Measurements from ENCODE around the gene FHOD3. TPM values are rescaled to one million over a fixed set of nuclear protein-coding genes. Genes with fewer than 3 reads are reported as not detected.

The FHOD3 gene
- polyA plus RNA-seq, 3 donors = 0.89 to 7.6 (median 2.9) TPM

DNA sequence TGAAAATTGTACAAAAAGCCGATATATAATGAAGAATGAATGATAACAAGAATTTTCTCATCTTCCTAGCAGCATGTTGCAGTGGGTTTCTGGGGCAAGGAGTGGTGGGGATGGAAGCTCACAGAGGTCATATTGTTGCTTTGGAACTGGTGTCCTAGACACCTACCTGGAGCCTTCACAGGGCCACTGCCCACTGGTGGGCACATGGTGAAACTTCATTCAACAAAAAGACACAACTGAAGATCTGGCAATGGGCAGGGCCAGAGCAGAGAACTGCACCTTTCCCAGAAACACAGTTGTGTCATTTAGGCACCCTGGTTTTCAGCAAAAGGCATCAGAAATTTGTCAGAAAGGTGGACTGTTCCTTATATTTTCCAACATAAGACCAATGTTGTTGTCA, 115.3 kb downstream of the FHOD3 start:
- WGBS, 3 donors = 87 to 95% (median 87%) methylated on average over 1 of the region's 1 CpG
- H3K27ac ChIP-seq (ENCODE audit: low read depth, low read length) = no peak overlapping the region

DNA sequence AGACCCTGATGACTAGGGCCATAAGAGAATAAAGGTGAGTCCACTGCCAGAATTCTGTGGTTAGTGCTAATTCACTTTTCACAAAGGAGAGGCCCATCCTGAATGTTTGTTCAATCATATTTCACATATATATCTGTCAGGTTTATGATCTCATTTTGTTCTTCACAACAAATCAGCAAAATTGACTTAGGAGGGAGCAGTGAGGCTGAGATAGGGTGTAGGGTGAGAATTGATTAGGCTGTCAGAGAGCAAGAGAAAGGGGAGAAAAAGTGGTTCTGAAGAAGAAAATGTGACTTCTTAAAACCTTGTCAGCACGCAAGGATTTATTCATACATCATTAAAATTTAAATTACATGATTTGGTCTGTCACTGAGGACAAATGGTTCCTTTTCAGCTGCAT, 117.7 kb downstream of the FHOD3 start:
- WGBS, 3 donors = 82 to 93% (median 87%) methylated on average over 1 of the region's 1 CpG
- no peak overlapping the region for H3K27ac ChIP-seq (ENCODE audit: low read depth, low read length)

DNA sequence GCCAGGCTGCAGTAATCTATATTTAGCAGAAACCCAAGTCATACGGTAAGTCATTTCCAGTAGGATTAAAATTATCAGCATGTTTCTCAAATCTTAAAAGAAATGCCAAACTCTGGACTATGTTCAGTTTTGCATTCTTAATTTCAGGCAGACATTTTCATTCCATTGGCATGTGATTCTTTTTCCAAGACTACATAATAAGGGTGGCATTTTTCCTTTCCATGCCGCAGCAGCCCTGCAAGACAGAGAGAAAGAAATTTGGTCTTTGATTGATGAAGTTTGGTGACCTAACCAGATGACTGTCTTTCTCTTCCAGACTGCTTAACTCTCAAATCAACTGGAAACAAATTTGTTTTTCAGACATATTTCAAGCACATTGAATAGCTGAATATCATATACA, 118.1 kb downstream of the FHOD3 start:
- WGBS, 3 donors = 68 to 76% (median 69%) methylated on average over 2 of the region's 2 CpGs
- no peak overlapping the region for H3K27ac ChIP-seq (ENCODE audit: low read depth, low read length)

DNA sequence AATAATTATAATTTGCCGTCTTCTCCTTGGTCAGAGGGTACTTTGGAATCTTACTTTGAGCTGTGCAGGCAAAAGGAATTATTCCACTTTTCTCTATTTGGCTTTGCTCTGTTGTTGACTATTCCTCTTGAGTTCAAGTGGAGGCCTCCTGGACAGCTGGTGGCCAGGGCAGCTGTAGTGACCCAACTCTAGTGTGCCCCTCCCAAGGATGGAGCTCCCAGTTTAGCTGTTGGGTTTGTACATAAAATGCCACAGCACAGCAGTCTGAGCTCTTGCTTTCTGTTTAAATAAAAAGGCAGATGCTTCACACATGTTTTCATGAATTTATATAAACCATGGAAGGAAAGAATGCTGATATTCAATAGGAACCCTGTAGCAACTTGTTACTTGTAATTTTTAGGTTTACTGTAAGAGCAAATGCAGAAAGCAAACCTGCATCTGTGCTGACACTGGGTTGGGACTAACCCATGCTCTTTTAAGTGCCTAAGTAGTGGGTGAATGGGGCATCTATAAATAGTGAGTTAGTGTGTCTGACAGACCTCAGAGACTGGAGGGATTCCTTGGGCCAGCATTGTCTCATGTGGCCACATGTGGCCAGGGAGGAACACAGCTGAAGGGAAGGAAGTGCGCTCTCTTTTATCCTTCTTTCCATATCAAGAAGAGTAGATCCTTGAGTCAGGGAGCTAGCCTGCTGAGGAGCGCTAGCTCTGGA, 121.8 kb downstream of the FHOD3 start:
- no peak overlapping the region for H3K27ac ChIP-seq (ENCODE audit: low read depth, low read length)
- 85 to 88% (median 88%) methylated on average over 3 of the region's 3 CpGs for WGBS, 3 donors

DNA sequence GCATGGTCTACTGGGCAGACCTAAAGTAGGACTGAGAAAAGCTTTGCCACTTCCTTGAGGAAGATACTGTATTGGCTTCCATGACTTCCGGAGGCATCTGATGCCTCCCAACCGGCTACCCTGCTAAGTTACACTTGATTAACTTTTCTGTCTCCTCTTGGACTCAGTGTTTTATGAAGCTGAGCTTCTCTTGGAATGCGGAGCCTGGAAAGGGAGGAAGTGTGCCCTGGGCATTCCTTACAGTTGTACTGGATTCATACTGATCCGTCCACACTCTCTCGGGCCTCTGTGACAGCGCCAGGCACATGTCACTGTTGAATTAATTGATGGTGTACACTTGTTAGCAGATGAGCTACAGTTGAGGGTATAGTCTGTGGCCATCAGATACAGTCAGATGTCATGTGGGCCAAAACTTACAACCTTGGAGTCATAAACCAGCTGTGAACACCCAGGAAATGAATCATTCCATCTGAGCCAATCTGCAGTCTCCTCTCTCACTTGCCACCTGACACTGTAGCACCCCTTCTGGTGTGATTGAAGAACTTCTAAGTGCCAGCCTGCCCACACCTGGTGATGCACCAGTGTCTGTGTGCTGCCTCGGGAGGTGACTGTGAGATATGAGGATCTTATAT, 122.5 kb downstream of the FHOD3 start:
- no peak overlapping the region for H3K27ac ChIP-seq (ENCODE audit: low read depth, low read length)
- WGBS, 3 donors = 87 to 91% (median 90%) methylated on average over 7 of the region's 7 CpGs

DNA sequence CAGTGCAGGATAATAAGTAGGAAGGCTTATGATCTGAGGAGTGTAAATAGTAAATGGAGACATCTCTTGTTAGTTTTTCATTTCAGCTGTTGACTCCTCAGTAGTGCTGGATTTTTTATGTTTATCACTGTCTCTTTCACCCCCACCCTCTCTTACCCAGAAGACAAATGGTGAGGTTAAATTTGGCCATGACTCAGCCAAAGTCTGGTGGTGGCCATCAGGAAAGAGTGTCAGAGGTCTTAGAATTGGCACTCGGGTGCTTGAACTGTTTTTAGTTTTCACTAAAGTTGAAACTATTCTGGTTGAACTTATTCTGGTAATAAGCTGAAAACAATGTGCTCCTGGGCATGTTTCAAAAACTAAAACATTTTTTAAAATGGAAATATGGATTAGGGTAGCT, 123.3 kb downstream of the FHOD3 start:
- WGBS, 3 donors = 5 to 63% (median 8%) methylated on average over 1 of the region's 1 CpG
- H3K27ac ChIP-seq (ENCODE audit: low read depth, low read length) = no peak overlapping the region

DNA sequence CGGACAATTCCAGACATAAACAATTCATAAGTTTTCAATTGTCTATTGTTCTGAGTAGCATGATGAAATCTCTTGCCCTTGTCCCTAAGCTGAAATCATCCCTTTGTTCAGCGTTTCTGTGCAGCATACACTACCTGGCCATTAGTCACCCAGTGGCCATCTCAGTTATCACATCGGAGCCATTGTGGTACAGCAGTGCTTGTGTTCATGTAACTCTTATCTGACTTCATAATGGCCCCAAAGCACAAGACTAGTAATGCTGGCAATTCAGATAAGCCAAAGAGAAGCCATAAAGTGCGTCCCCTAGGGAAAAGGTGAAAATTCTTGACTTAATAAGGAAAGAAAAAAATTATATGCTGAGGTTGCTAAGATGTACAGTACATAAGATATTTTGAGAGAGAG, 127.2 kb downstream of the FHOD3 start:
- 73 to 81% (median 77%) methylated on average over 4 of the region's 4 CpGs for WGBS, 3 donors
- H3K27ac ChIP-seq (ENCODE audit: low read depth, low read length) = no peak overlapping the region

DNA sequence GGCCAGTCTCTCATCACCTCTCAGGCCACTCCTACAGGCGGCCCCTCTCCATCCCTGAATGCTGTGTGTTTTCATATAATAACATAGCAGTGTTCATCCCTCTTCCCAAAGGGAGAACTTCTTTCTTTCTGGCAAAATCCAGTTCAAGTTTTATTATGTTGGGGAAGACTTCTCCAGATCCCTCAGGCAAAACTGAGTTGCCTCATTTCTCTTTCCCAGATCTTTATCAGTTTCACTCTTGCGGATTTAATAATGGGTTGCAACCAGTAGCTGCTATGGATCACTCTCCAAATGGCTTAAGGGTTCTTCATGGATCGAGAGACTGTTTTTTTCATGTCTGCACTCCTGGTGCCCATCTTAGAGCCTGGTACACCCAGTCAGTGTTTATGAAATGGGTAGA, 129.9 kb downstream of the FHOD3 start:
- 84 to 92% (median 84%) methylated on average over 3 of the region's 3 CpGs for WGBS, 3 donors

DNA sequence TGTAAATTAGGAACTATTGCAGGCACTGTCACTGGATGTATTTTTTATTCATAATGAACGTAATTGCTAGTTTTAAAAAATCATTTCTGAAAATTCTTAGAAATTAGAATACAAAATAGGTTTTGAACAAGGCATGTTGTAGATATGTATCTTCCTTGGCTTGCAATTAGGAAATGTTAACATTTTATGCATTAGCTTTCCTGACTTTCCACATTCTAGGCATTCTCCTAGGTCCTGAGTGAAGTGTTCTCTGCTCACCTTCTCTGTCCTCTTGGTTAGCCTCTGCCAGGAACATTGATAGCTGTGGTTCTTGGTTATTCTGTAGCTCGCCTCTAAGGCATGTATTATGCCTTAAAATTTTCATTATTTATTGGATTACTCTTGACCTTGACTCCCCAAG, 130.3 kb downstream of the FHOD3 start:
- WGBS, 3 donors = 77 to 90% (median 79%) methylated on average over 2 of the region's 2 CpGs
- H3K27ac ChIP-seq (ENCODE audit: low read depth, low read length) = no peak overlapping the region

More for the DNA sequence above, 129.9 kb downstream of the FHOD3 start:
- H3K27ac ChIP-seq (ENCODE audit: low read depth, low read length) = no peak overlapping the region

DNA sequence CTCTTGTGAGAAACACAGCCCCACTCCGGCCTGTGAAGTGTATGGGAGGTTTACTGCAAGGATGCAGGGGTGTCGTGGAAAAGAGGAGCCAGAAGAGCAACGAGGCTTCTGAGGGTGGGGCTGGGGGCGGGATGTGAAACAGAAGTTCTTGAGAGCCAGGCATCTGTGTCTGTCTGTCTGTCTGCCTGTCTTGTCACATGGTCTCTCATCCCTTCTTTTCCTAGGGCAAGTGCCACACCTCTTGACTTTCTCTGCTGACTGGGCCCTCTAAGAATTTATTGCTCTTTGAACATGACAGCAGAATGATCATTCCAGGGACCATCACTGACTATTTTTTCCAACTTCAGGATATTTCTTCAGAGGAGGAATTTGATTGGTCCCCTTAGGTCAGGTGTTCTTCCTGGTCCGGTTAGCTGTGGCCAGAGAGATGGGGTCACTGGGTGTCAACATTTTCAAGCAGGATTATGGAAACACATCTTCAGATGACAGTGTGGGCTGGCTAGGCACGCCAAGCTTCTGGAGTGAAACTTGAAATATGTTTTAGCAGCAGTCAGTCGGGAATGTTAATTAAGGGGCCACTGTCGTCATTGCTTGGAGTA, 131.0 kb downstream of the FHOD3 start:
- WGBS, 3 donors = 80 to 83% (median 80%) methylated on average over 8 of the region's 8 CpGs
- H3K27ac ChIP-seq (ENCODE audit: low read depth, low read length) = no peak overlapping the region

DNA sequence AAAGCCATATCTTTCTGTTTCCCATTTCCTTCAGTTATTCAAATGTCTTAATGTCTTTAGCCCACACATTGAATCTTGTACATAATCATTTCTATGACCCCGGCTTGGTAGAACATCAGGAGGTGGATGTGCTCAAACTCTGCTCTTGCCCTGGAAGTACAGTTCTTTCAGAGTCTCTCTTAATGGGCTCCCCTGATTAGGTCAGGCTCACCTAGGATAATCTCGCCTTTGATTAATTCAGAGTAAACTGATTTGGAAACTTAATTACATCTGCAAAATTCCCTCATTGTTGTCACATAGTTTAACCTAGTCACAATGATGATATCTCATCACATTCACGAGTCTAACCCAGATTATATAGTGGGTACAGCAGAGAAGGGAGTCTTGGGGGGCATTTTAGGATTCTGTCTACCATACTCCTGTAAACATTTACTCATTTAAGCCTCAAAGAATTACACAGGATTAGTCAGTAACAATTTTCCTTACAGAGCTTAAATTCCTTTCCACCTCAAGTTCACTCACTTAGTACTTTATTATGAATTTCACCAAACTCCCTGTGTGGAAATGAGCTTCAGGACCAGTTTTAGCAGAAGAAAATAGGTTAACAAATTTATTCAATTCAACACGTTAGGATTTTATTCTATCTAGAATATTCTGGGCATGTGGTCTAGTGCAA, 135.5 kb downstream of the FHOD3 start:
- WGBS, 3 donors = 77 to 85% (median 78%) methylated on average over 4 of the region's 4 CpGs
- H3K27ac ChIP-seq (ENCODE audit: low read depth, low read length) = no peak overlapping the region

DNA sequence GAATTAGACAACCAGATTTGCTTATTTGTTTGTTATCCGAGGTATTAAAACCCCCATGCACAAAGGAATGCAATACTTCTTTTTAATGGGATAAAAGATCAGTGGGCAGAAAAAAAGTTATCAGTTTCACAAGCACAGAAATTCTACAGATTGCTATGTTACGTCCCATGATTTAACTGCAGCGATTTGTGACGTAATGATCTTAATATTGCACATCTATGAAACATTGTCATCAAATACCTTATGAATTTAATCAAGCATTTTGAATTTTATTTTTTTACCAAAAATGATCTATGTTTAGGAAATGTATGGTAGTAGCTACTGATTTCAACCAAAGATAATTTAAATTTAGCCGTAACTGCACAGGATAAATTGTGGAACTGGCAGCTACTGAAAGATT, 138.9 kb downstream of the FHOD3 start:
- H3K27ac ChIP-seq (ENCODE audit: low read depth, low read length) = no peak overlapping the region
- 90 to 94% (median 93%) methylated on average over 5 of the region's 5 CpGs for WGBS, 3 donors

DNA sequence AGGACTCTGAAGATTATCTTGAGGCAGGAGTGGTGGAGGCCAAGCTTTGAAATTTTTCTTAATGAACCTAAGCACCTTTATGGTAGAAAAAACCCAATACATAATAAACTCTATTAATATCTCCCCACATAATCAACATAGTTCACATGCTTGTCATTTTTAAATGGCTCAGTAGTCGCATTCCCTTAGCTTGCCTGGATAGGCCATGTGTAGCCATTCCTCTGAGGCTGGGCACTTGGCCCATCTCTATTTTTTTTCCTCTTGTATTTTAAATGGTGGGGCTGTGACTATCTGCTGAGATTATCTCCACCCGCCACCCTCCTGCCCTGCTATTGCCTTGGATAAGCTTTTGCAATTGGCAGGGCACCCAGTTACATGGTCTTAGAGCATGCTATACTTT, 143.1 kb downstream of the FHOD3 start:
- 52 to 77% (median 74%) methylated on average over 2 of the region's 2 CpGs for WGBS, 3 donors
- H3K27ac ChIP-seq (ENCODE audit: low read depth, low read length) = no peak overlapping the region

DNA sequence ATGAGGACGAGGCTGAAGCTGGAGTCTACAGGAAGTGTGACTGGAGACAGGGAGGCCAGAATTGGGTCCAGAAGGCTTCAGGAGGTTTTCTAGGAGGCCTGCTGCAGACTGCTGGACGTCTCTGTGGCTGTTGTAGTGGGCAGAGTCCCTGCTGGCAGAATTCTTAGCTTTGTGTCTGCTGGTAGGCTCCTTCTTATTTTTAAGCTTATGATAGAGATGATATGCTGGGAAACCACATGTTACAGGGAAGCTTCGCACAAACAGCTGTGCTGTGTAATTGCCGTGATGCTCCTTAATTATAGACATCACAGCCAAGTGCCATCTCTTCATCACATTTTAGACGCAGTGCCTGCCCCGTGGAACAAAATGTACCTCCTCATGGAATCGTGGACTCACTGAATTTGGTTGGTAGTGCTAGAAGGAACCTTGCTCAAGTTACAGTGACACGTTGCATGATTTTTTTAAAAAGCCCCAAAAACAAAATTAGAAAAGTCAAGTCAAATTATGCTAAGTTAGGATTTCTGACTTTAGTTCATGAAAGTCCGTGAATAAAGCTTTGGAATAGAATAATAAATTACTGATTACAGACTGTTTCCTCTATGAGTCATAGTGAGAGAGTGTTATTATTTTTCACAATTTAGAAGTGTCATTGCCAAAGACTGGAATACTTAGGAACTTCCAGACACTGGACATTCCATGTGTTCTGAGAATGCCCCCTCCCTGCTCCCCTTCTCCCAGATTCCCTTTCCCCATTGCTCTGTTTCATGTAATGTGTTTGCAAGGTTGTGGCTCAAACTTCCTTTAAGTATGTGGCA, 144.1 kb downstream of the FHOD3 start:
- 48 to 63% (median 49%) methylated on average over 9 of the region's 9 CpGs for WGBS, 3 donors

DNA sequence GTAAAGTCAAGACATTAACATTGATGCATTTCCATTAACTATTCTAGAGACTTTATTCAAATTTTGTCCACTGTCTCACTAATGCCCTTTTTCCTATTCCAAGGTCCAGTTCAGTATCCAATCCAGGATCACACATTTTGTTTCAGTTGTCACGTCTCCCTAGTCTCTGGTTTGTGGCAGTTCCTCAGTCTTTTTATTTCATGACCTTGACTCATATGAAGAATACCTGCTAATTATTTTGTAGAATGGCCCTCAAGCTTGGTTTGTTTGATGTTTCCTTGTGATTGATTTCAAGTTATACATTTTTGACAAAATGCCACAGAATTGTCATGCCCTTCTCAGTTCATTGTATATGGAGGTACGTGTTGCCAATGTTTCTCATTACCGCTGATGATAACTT, 145.2 kb downstream of the FHOD3 start:
- H3K27ac ChIP-seq (ENCODE audit: low read depth, low read length) = no peak overlapping the region

More for the DNA sequence above, 144.1 kb downstream of the FHOD3 start:
- peak overlapping the region; percentile 77 for H3K27ac ChIP-seq (ENCODE audit: low read depth, low read length)

DNA sequence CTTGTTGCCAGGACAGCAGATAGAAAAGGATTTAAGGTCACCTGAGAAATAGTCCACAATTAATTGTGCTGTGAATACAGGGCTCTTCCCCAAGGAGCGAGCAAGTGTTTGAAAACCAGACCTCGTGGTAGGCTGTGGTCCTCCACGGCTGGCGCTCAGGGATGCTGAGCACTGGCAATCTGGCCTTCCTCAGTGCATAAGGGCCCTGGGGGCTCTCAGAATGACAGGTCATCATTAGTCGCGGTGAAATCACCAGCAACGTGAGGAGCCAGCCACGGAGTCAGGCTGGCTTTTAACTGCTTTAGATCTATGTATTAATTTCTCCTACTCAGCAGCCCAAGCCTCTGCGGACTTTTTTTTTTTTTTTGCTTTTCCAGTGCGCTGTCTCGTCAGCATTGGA, 148.5 kb downstream of the FHOD3 start:
- WGBS, 3 donors = 55 to 73% (median 64%) methylated on average over 11 of the region's 11 CpGs
- H3K27ac ChIP-seq (ENCODE audit: low read depth, low read length) = no peak overlapping the region

More for the DNA sequence above, 145.2 kb downstream of the FHOD3 start:
- 89 to 91% (median 90%) methylated on average over 3 of the region's 3 CpGs for WGBS, 3 donors

DNA sequence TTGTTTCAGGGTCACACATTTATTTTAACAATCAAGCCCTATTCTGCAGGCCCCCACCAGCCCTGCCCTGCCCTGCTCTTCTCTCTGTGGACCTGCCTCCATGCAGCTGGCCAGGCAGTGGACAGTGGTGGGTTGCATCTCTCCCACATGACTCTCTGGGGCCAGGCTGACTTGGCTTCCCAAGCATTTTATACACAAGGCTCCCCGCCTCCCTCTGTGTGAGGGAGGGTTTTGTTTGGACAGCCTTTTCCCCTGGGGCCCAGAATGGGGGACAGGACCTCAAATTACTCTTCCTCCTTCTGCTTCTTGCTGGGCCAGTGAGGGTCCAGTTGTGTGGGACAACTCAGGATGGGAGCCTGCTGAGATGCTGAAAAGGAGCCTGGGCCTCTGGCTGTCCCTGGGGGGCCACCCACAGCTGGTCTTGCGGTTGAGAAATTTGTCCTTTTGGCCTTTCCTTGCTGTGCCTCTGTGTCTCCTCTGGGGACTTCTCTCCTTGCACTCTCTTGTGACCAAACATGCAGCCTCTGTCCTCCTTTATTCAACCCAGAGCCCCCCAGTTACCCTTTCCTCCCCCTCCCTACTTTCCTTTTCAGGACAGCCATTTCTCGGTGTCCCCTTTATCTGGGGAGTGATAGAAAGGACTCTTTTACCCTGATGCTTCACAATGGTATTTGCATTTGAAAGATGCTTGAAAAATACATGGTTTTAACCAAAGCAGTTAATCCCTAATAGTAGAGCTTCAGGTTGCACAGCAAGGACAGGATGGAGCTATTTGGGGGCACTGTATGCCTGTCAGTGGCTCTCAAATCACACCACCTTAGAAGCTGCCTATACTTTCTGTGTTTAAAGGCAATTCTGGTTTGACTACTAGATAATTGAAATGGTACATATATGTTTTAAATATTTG, 151.1 kb downstream of the FHOD3 start:
- H3K27ac ChIP-seq (ENCODE audit: low read depth, low read length) = no peak overlapping the region
- 64 to 77% (median 67%) methylated on average over 3 of the region's 3 CpGs for WGBS, 3 donors

All from adipose tissue (tissue), 3 donors.